IMR-90 (cell line): ENCODE measurements around the gene COL6A3. TPM values are rescaled to one million over a fixed set of nuclear protein-coding genes. Genes with fewer than 3 reads are reported as not detected.

ENCODE experiments used
- ATAC-seq: fragments of 200-7000 bp; cut with Tn5 transposase; 2 replicates; pipeline ENCODE4 v1.9.1; 2020; ENCODE audit warnings: low read depth, mild to moderate bottlenecking, moderate library complexity
- BruUV-seq: library from RNA; stranded (reverse); fragments of 400-500 nt; replicated peaks from 2 replicates; lab custom pipeline; 2021; lab: Mats Ljungman, UMichigan
- CTCF ChIA-PET: fragments of 300-600 bp; formaldehyde crosslinking; extraction: SDS; loops from one replicate; lab custom pipeline; 2021; ENCODE audit warnings: antibody characterized with exemption; lab: Yijun Ruan, JAX
- POLR2A ChIA-PET: fragments of 300-600 bp; sonication (Branson Sonifier 250); formaldehyde crosslinking; loops from one replicate; lab custom pipeline; 2022; ENCODE audit warnings: antibody characterized with exemption; ENCODE audit not compliant: unreplicated experiment; lab: Charles Lee
- DNase-seq: peaks from one replicate; pipeline ENCODE4 v3.0.0; 2013
- H2AFZ ChIP-seq: replicated peaks from 2 replicates; pipeline ENCODE3; 2013; ENCODE audit warnings: low read length, mild to moderate bottlenecking; ENCODE audit not compliant: poor library complexity
- H2AK5ac ChIP-seq: 2 replicates; pipeline ENCODE4 v1.6.1; 2013; ENCODE audit warnings: low read depth, low read length, inconsistent platforms
- H2AK9ac ChIP-seq: replicated peaks from 2 replicates; pipeline ENCODE3; 2013; ENCODE audit warnings: mild to moderate bottlenecking, low read depth, low read length, moderate library complexity; ENCODE audit not compliant: poor library complexity
- H2BK120ac ChIP-seq: 2 replicates; pipeline ENCODE4 v1.6.1; 2013; ENCODE audit warnings: low read depth, low read length, inconsistent platforms
- H2BK15ac ChIP-seq: 3 replicates; pipeline ENCODE4 v1.6.1; 2013; ENCODE audit warnings: low read depth, low read length, inconsistent platforms
- H2BK20ac ChIP-seq: 2 replicates; pipeline ENCODE4 v1.6.1; 2013; ENCODE audit warnings: low read depth, mild to moderate bottlenecking, inconsistent platforms, low read length, moderate library complexity
- H2BK5ac ChIP-seq: 2 replicates; pipeline ENCODE4 v1.6.1; 2013; ENCODE audit warnings: mild to moderate bottlenecking, low read depth, low read length, inconsistent platforms; ENCODE audit not compliant: poor library complexity, severe bottlenecking
- H3K14ac ChIP-seq: replicated peaks from 2 replicates; pipeline ENCODE4 v1.6.1; 2013; ENCODE audit warnings: low read depth, low read length, inconsistent platforms
- H3K18ac ChIP-seq: 2 replicates; pipeline ENCODE4 v1.6.1; 2013; ENCODE audit warnings: low read depth, low read length, control low read depth
- H3K23ac ChIP-seq: 2 replicates; pipeline ENCODE4 v1.6.1; 2013; ENCODE audit warnings: low read depth, low read length, inconsistent platforms
- H3K27ac ChIP-seq: 2 replicates; pipeline ENCODE4 v1.5.1; 2013; ENCODE audit warnings: mild to moderate bottlenecking, control low read depth, low read length; ENCODE audit not compliant: insufficient read depth
- H3K27me3 ChIP-seq: 2 replicates; pipeline ENCODE4 v1.6.1; 2013; ENCODE audit warnings: low read length; ENCODE audit not compliant: control insufficient read depth, insufficient read depth
- H3K36me3 ChIP-seq: 2 replicates; pipeline ENCODE4 v1.6.1; 2013; ENCODE audit warnings: low read length, mixed read lengths; ENCODE audit not compliant: control insufficient read depth, insufficient read depth
- H3K4ac ChIP-seq: 2 replicates; pipeline ENCODE4 v1.6.1; 2013; ENCODE audit warnings: low read depth, low read length, inconsistent platforms
- H3K4me1 ChIP-seq: 2 replicates; pipeline ENCODE4 v1.6.1; 2013; ENCODE audit warnings: low read length, mixed read lengths; ENCODE audit not compliant: control insufficient read depth, insufficient read depth
- H3K4me2 ChIP-seq: 2 replicates; pipeline ENCODE4 v1.6.1; 2013; ENCODE audit warnings: low read depth, mild to moderate bottlenecking, control low read depth, low read length, moderate library complexity
- H3K4me3 ChIP-seq: 2 replicates; pipeline ENCODE4 v1.5.1; 2013; ENCODE audit warnings: low read depth, mild to moderate bottlenecking, control low read depth, low read length, moderate library complexity; ENCODE audit not compliant: insufficient read depth
- H3K56ac ChIP-seq: 2 replicates; pipeline ENCODE4 v1.6.1; 2013; ENCODE audit warnings: low read length, inconsistent platforms; ENCODE audit not compliant: insufficient read depth; ENCODE audit errors: extremely low read depth
- H3K79me1 ChIP-seq, 2 experiments: 2 replicates each; pipeline ENCODE4 v1.6.1; 2013; ENCODE audit warnings: low read length in 2 of 2, inconsistent platforms in 1 of 2, low read depth in 1 of 2
- H3K9ac ChIP-seq: 2 replicates; pipeline ENCODE4 v1.6.1; 2013; ENCODE audit warnings: low read depth, low read length, control low read depth
- H3K9me1 ChIP-seq: 2 replicates; pipeline ENCODE4 v1.6.1; 2013; ENCODE audit warnings: low read length, inconsistent platforms; ENCODE audit not compliant: insufficient read depth
- H3K9me3 ChIP-seq: 2 replicates; pipeline ENCODE4 v1.6.1; 2013; ENCODE audit warnings: low read length; ENCODE audit not compliant: control insufficient read depth, insufficient read depth
- H4K20me1 ChIP-seq: 2 replicates; pipeline ENCODE4 v1.6.1; 2013; ENCODE audit warnings: low read length, inconsistent platforms; ENCODE audit not compliant: insufficient read depth
- H4K5ac ChIP-seq: 2 replicates; pipeline ENCODE4 v1.6.1; 2013; ENCODE audit warnings: mild to moderate bottlenecking, low read depth, low read length, control low read depth
- H4K8ac ChIP-seq, 2 experiments: 2 replicates each; pipeline ENCODE4 v1.6.1; 2013; ENCODE audit warnings: low read depth in 2 of 2, low read length in 2 of 2, control low read depth in 1 of 2, inconsistent platforms in 1 of 2
- H4K91ac ChIP-seq: 2 replicates; pipeline ENCODE4 v1.6.1; 2013; ENCODE audit warnings: low read depth, low read length, inconsistent platforms; ENCODE audit not compliant: insufficient read depth
- ELK1 ChIP-seq: fragments of 150-350 bp; IDR thresholded peaks from 2 replicates; pipeline ENCODE4 v1.6.1; 2016; ENCODE audit warnings: low read depth, mild to moderate bottlenecking, low read length, moderate library complexity, borderline replicate concordance
- MAFK ChIP-seq: IDR thresholded peaks from 2 replicates; pipeline ENCODE4 v1.6.1; 2012; ENCODE audit warnings: low read depth, low read length, improper control_type of control experiment
- MAZ ChIP-seq: IDR thresholded peaks from 2 replicates; pipeline ENCODE4 v1.6.1; 2012; ENCODE audit warnings: low read depth, mild to moderate bottlenecking, low read length, improper control_type of control experiment, moderate library complexity, borderline replicate concordance
- NFE2L2 ChIP-seq: fragments of 150-350 bp; IDR thresholded peaks from 2 replicates; pipeline ENCODE4 v1.6.1; 2016; ENCODE audit warnings: low read depth, mild to moderate bottlenecking, low read length
- RFX5 ChIP-seq: IDR thresholded peaks from 2 replicates; pipeline ENCODE4 v1.8.0; 2012; ENCODE audit warnings: low read depth, mild to moderate bottlenecking, low read length, moderate library complexity
- USF2 ChIP-seq: fragments of 150-350 bp; IDR thresholded peaks from 2 replicates; pipeline ENCODE4 v1.6.1; 2017; ENCODE audit warnings: mild to moderate bottlenecking, antibody characterized with exemption, low read length, low read depth
- WGBS, 2 experiments: methylation state at CpG; one replicate each; pipeline versions ENCODE4 v1.1.5 to v1.1.7; 2013; ENCODE audit warnings: missing lambda C conversion rate in 2 of 2; ENCODE audit not compliant: insufficient read length in 1 of 2; ENCODE audit errors: extremely low coverage in 2 of 2; 5-methylcytosine and 5-hydroxymethylcytosine counted together
- dilution Hi-C: fragments of 300-500 bp; cut with HindIII; formaldehyde crosslinking; loops from one replicate; pipeline ENCODE4 v1.14.3; 2018; ENCODE audit warnings: low sequenced_read_pairs; ENCODE audit not compliant: unreplicated experiment
- in situ Hi-C: fragments of 300-500 bp; cut with MboI; formaldehyde crosslinking; loops from 3 replicates; pipeline ENCODE4 v1.14.3; 2019; ENCODE audit warnings: low sequenced_read_pairs, inconsistent platforms, mixed read lengths
- intact Hi-C: fragments of 100-400 bp; cut with micrococcal nuclease; formaldehyde crosslinking; loops from 2 replicates; pipeline ENCODE4 v1.10.0; 2022
- polyA plus RNA-seq, 3 experiments: library from polyadenylated mRNA; depleted of rRNA; stranded (reverse); fragments of >200 nt; gene quantifications; 2 replicates each; pipeline ENCODE4 v1.2.3, GENCODE V29; 2012; ENCODE audit warnings: low replicate concordance in 1 of 3
- total RNA-seq: library from RNA; depleted of rRNA; stranded (reverse); fragments of >200 nt; gene quantifications from 2 replicates; pipeline ENCODE4 v1.2.3, GENCODE V29; 2012

Gene COL6A3
- total and polyA plus RNA-seq, 2 of the 4 experiments (the other 2 are of a cell fraction), result 964 to 1,855 TPM

GRCh38 chr2:237341872-237342271 lies 72.1 kb downstream of the COL6A3 start:
- BruUV-seq, result no TSS peak
- Histone ChIP-seq H3K56ac (no peak overlapping the region), H3K23ac (no peak overlapping the region), H3K4me1 (peaks cover 10% of the 10 kb centered on the region; the same call in 1 of the 2 replicates), H2BK20ac (no peak overlapping the region), H4K91ac (no peak overlapping the region), H3K27ac (peak overlapping the region; percentile 4; the same call in 1 of the 2 replicates), H2BK15ac (no peak overlapping the region), H4K8ac (no peak overlapping the region), H2AK9ac (no peak overlapping the region), H3K18ac (no peak overlapping the region), H3K14ac (no peak overlapping the region), H3K36me3 (peaks cover 83% of the 10 kb centered on the region), H3K79me1 (peaks cover 31 to 78% of the 10 kb centered on the region in 2 experiments), H3K9me3 (no peaks in the 10 kb centered on the region), H3K9me1 (peaks cover 30% of the 10 kb centered on the region), H3K4me3 (no peak overlapping the region), H4K20me1 (peaks cover 18% of the 10 kb centered on the region; the same call in 1 of the 2 replicates), H2AFZ (no peak overlapping the region), H4K5ac (no peak overlapping the region), H3K4me2 (no peak overlapping the region), H2AK5ac (no peak overlapping the region), H2BK120ac (no peak overlapping the region), H2BK5ac (peak overlapping the region; percentile 2), H3K27me3 (no peaks in the 10 kb centered on the region), H3K4ac (no peak overlapping the region), H3K9ac (no peak overlapping the region)
- no CpG with 5 or more reads among the region's 4 CpGs for WGBS, 2 experiments
- POLR2A ChIA-PET, result no interaction called here
- intact Hi-C loops, result no loop called here
- in situ Hi-C loops, result no loop called here
- dilution Hi-C loops, result no loop called here
- DNase-seq (peak; percentile 52), ATAC-seq (no peak)
- CTCF ChIA-PET, result no interaction called here
- no peak for TF ChIP-seq NFE2L2
- no peak for TF ChIP-seq MAFK
- TF ChIP-seq MAZ, result no peak
- no peak for TF ChIP-seq RFX5
- no peak for TF ChIP-seq ELK1
- no peak for TF ChIP-seq USF2
